AG04450 (cell line): ENCODE measurements around the gene EDDM13. TPM values are rescaled to one million over a fixed set of nuclear protein-coding genes. Genes with fewer than 3 reads are reported as not detected.

Experiments used
- CTCF ChIA-PET: fragments of 300-600, 350-600 bp; formaldehyde crosslinking; extraction: SDS; loops from one replicate; lab custom pipeline; 2022; ENCODE audit warnings: antibody characterized with exemption, inconsistent platforms; lab: Charles Lee
- POLR2A ChIA-PET: fragments of 350-600 bp; formaldehyde crosslinking; extraction: SDS; loops from one replicate; lab custom pipeline; 2021; ENCODE audit warnings: antibody characterized with exemption, inconsistent platforms; lab: Yijun Ruan, JAX
- DNase-seq: peaks from one replicate; pipeline ENCODE4 v3.0.0-alpha.2; 2011; ENCODE audit warnings: low read depth, low spot score
- H3K27ac ChIP-seq: one replicate; pipeline ENCODE4 v1.5.1; 2012; ENCODE audit warnings: low read depth, low read length, control low read depth
- H3K27me3 ChIP-seq: one replicate; pipeline ENCODE4 v1.6.0; 2012; ENCODE audit warnings: low read length; ENCODE audit not compliant: control insufficient read depth, insufficient read depth
- H3K4me3 ChIP-seq: 2 replicates; pipeline ENCODE4 v1.5.1; 2011; ENCODE audit warnings: mild to moderate bottlenecking, low read depth, low read length, control low read depth
- H3K9me3 ChIP-seq: 2 replicates; pipeline ENCODE4 v1.5.1; 2012; ENCODE audit warnings: low read length; ENCODE audit not compliant: control insufficient read depth, insufficient read depth
- CTCF ChIP-seq: IDR thresholded peaks from 2 replicates; pipeline ENCODE4 v1.5.1; 2011; ENCODE audit warnings: low read depth, low read length, control low read depth, inconsistent platforms
- polyA plus RNA-seq: library from polyadenylated mRNA; depleted of rRNA; stranded (reverse); fragments of >200 nt; gene quantifications from 2 replicates; pipeline ENCODE4 v1.2.3, GENCODE V29; 2011

EDDM13 gene
- polyA plus RNA-seq, 1 experiment = not detected

- H3K27me3 ChIP-seq = no peaks in the 10 kb centered on the region
- ChIA-PET POLR2A (no interaction called here), CTCF (interaction anchor here (2.4 to 3.4 kb wide), 2 partner anchors 20 to 60 kb away, joined by 13 to 17 read pairs; no protein-coding TSS in a partner anchor)
- no peak overlapping the region for H3K4me3 ChIP-seq
- no peaks in the 10 kb centered on the region for H3K9me3 ChIP-seq
- H3K27ac ChIP-seq = no peak overlapping the region
- DNase-seq = no peak
- no peak for TF ChIP-seq CTCF
Measured at GRCh38 chr19:56273563-56274117, 1.1 kb downstream of the EDDM13 start.

- CTCF ChIA-PET = interaction anchor here (1.6 kb wide), 1 partner anchor 29 kb away, joined by 7 read pairs; no protein-coding TSS in a partner anchor
- POLR2A ChIA-PET = no interaction called here
- no peak for DNase-seq
- Histone ChIP-seq H3K9me3 (no peaks in the 10 kb centered on the region), H3K27ac (no peak overlapping the region), H3K27me3 (no peaks in the 10 kb centered on the region), H3K4me3 (no peak overlapping the region)
- TF ChIP-seq CTCF = no peak
Measured at GRCh38 chr19:56282809-56283208, 10.3 kb downstream of the EDDM13 start.

GRCh38 chr19:56284746-56285145, 12.2 kb downstream of the EDDM13 start:
- H3K9me3 ChIP-seq = no peaks in the 10 kb centered on the region
- no peak for TF ChIP-seq CTCF

GRCh38 chr19:56290104-56290503, 17.6 kb downstream of the EDDM13 start:
- TF ChIP-seq CTCF = no peak
- no peak overlapping the region for H3K27ac ChIP-seq
- ChIA-PET CTCF (no interaction called here), POLR2A (no interaction called here)
- DNase-seq = no peak
- H3K4me3 ChIP-seq = no peak overlapping the region
- no peaks in the 10 kb centered on the region for H3K9me3 ChIP-seq
- H3K27me3 ChIP-seq = no peaks in the 10 kb centered on the region

More at GRCh38 chr19:56284746-56285145, 12.2 kb downstream of the EDDM13 start:
- DNase-seq = no peak
- no peak overlapping the region for H3K27ac ChIP-seq
- no peak overlapping the region for H3K4me3 ChIP-seq
- CTCF ChIA-PET = no interaction called here
- POLR2A ChIA-PET = no interaction called here
- H3K27me3 ChIP-seq = no peaks in the 10 kb centered on the region

GRCh38 chr19:56291867-56292266, 19.3 kb downstream of the EDDM13 start:
- TF ChIP-seq CTCF = no peak
- Histone ChIP-seq H3K27ac (no peak overlapping the region), H3K9me3 (no peaks in the 10 kb centered on the region), H3K4me3 (no peak overlapping the region), H3K27me3 (no peaks in the 10 kb centered on the region)
- POLR2A ChIA-PET = no interaction called here
- CTCF ChIA-PET = interaction anchor here (0.6 to 1.3 kb wide), 2 partner anchors 39 to 68 kb away, joined by 3 read pairs; no protein-coding TSS in a partner anchor
- DNase-seq = no peak
